Keratinocyte (primary cell): ENCODE results near the gene IGF1R.

ENCODE experiments used
- CTCF ChIP-seq, 3 experiments: IDR thresholded peaks in 1 of 3; conservative IDR thresholded peaks in 1 of 3; optimal IDR thresholded peaks in 1 of 3; 2 replicates in 2 of 3; 3 replicates in 1 of 3; pipeline versions ENCODE3 to v1.5.1; 2011; ENCODE audit warnings: low read length in 3 of 3, mild to moderate bottlenecking in 3 of 3, moderate library complexity in 2 of 3, control low read depth in 1 of 3, inconsistent platforms in 1 of 3; ENCODE audit not compliant: insufficient read depth in 2 of 3; ENCODE audit errors: extremely low read depth in 1 of 3
- EZH2 ChIP-seq: IDR thresholded peaks from one replicate; pipeline ENCODE4 v1.6.1; 2012; ENCODE audit warnings: inconsistent platforms, mild to moderate bottlenecking, low read length, moderate library complexity

GRCh38 chr15:98927996-98928395 lies 279.7 kb downstream of the IGF1R start:
- no peak for TF ChIP-seq CTCF (optimal IDR thresholded peaks at IDR 0.05 in 1 of 3, IDR thresholded peaks at IDR 0.05 in 1 of 3, conservative IDR thresholded peaks at IDR 0.05 in 1 of 3; ENCODE audit: extremely low read depth in 1 of 3, insufficient read depth in 2 of 3, low read length in 3 of 3)
- no peak for TF ChIP-seq EZH2
